Astrocyte of the spinal cord (primary cell): Measurements from ENCODE around the gene CCDC185.

ENCODE experiments used
- DNase-seq: peaks from one replicate; pipeline ENCODE4 v3.0.0; 2011; ENCODE audit warnings: low read depth, low spot score
- H3K4me3 ChIP-seq: 2 replicates; pipeline ENCODE4 v1.5.1; 2011; ENCODE audit warnings: low read depth, mild to moderate bottlenecking, low read length, moderate library complexity
- in situ Hi-C: cut with HindIII; loops from 2 replicates; pipeline ENCODE4 v1.10.0; 2017; ENCODE audit warnings: low sequenced_read_pairs
- TF ChIP-seq, protein P1 (sequence below): IDR thresholded peaks from 2 replicates; pipeline ENCODE4 v1.5.1; 2012; ENCODE audit warnings: low read depth, mild to moderate bottlenecking, low read length, inconsistent platforms

CCDC185 gene

DNA sequence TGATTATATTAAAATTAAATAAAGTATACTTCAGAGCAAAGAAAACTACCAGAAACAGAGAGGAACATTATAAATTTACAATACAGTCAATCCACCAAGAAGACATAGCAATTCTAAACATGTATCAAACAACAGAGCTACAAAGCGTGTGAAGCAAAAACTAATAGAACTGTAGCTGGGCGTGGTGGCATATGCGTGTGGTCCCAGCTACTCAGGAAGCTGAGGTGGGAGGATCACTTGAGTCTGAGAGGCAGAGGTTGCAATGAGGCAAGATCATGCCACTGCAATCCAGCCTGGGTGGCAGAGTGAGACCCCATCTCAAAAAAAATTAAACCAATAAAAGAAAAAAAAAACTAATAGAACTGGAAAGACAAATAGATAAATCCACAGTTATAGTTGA is 12.3 kb downstream of the CCDC185 start:
- in situ Hi-C loops: no loop called here
- H3K4me3 ChIP-seq: no peak overlapping the region
- TF ChIP-seq, protein P1, sequence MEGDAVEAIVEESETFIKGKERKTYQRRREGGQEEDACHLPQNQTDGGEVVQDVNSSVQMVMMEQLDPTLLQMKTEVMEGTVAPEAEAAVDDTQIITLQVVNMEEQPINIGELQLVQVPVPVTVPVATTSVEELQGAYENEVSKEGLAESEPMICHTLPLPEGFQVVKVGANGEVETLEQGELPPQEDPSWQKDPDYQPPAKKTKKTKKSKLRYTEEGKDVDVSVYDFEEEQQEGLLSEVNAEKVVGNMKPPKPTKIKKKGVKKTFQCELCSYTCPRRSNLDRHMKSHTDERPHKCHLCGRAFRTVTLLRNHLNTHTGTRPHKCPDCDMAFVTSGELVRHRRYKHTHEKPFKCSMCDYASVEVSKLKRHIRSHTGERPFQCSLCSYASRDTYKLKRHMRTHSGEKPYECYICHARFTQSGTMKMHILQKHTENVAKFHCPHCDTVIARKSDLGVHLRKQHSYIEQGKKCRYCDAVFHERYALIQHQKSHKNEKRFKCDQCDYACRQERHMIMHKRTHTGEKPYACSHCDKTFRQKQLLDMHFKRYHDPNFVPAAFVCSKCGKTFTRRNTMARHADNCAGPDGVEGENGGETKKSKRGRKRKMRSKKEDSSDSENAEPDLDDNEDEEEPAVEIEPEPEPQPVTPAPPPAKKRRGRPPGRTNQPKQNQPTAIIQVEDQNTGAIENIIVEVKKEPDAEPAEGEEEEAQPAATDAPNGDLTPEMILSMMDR: no peak

DNA sequence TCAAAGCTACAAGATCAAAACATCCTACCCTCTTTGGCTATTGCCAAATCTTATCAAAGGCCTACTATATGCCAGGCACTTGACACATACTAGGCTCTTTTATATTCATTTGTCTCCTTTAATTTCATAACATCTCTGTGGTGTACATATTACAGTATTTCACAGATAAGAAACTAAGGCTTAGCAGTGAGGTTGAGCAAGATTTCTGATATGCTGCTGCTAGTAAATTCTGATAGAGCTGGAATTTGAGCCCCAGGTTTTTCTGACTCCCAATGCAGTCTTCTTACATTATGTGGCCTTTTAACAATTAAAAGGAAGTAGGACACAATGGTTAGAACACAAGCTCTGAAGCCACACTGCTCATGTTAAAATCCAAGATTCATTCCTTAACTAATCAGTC is 16.8 kb downstream of the CCDC185 start:
- no peak for DNase-seq
- H3K4me3 ChIP-seq: no peak overlapping the region
- in situ Hi-C loops: no loop called here
- TF ChIP-seq, protein P1: no peak

More for the DNA sequence above, 12.3 kb downstream of the CCDC185 start:
- no peak for DNase-seq

DNA sequence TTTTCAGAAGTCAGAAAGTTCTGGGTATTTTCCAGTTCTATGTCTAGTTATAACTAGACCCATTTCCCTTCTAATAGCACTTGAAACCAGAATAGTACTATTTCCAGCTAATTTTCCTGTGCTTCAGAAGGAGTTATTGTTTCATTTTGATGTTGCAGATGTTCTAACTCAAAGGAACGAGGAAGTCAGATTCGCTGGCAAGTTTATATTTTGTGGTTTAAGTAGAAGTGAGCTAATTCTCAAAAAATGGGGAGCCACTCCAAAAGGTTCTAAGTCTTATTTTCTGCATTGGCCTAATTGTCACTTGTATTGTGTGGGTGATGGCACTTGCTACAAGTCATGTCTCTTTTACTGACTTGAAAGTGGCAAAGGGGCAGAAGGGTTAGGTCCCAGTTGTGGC is 18.1 kb downstream of the CCDC185 start:
- peak; percentile 53 for DNase-seq
- in situ Hi-C loops: no loop called here
- no peak overlapping the region for H3K4me3 ChIP-seq
- TF ChIP-seq, protein P1: no peak

DNA sequence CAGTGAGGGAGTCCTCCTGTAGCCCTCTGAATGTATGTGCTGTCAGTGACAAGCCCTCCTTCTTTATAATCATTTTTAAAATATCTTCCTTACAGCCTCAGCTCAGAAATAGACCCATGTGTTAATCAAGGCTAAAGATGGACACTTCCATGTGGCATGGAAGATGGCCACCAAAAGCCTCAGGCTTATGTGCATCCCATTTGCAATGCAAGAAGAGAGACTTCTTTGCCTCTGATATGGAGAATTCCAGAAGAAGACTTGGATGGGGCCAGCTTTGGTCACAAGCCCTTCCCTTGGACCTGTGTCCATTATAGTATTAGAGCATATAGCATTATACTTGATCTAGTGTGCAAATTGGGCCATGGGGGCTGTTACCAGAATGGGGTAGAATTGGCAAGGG is 18.5 kb downstream of the CCDC185 start:
- TF ChIP-seq, protein P1: no peak
- DNase-seq: no peak
- in situ Hi-C loops: no loop called here

DNA sequence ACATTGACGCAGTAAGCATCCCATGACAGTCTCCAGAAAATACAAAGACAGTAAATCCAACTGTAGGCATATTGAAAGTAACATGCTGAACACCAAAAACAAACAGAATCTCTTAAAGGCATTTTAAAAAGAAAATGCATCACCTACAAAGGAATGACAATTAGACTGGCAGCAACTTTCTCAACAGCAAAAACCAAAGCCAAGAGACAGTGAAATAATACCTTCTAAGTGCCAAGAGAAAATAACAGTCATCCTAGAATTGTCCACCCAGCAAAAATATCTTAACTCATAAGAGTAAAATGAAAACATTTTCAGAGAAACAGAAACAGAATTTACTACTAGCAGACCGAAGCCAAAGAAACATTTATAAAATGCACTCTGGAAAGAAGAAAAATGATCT is 20.0 kb downstream of the CCDC185 start:
- in situ Hi-C loops: no loop called here
- DNase-seq: no peak
- TF ChIP-seq, protein P1: no peak
- no peak overlapping the region for H3K4me3 ChIP-seq

More for the DNA sequence above, 18.5 kb downstream of the CCDC185 start:
- no peak overlapping the region for H3K4me3 ChIP-seq

DNA sequence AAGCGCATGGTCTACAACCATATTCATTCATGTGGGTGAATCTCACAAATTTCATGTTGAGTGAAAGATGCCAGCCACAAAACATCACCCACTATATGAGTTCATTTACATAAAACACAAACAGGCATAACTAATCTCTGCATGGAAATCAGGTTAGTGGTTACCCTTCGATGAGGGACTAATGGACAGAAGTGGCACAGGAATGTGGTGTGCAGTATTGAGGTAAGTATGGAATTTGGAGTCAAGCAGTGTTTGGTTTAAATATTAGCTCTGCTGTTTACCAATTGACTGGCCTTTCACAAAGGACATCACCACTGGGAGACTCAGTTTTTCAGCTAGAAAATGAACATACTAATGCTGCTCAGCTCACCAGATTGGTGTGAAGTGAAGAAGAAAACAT is 24.2 kb downstream of the CCDC185 start:
- DNase-seq: peak; percentile 16
- no peak overlapping the region for H3K4me3 ChIP-seq
- TF ChIP-seq, protein P1: no peak
- in situ Hi-C loops: no loop called here

DNA sequence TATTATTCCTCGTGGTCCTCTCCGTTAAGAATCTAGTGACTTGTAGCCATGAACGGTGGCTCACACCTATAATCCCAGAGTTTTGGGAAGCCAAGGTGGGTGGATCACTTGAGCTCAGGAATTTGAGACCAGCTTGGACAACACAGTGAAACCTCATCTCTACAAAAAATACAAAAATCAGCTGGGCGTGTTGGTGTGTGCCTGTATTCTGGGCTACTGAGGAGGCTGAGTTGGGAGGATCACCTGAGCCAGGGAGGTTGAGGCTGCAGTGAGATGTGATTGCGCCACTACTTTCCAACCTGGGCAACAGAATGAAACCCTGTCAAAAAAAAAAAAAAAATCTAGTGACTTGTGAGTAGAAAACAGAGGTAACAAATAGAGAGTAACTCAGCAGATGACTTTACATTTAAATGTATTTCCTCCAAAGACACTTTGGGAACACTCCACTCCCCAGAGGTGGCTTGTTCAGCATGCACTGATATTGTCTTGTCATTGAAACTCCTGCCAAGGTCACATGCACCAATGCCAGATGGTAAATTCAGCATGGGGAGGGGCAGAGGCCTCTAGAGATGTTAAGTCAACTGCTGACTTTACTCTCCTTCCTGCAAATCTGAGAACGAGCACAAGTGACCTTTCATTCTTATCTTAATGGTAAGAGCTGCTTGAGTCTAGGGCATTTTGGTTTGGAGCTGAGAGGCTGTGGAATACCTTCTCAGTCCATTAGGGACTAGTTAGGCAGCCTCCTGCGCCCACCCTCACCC is 24.9 kb downstream of the CCDC185 start:
- in situ Hi-C loops: no loop called here
- no peak overlapping the region for H3K4me3 ChIP-seq
- TF ChIP-seq, protein P1: no peak
- no peak for DNase-seq
